ENCODE measurements around the gene ALDH1L1. TPM values are rescaled to one million over a fixed set of nuclear protein-coding genes. Genes with fewer than 3 reads are reported as not detected.

ALDH1L1 gene
- total and polyA plus RNA-seq, 9 of the 15 experiments (the other 6 are each of a cell fraction or from before 2014, with no cell fraction given), result 0.06 to 1.9 (median 0.57) TPM; not detected in 1

- no peaks in the 10 kb centered on the region for H3K79me2 ChIP-seq (ENCODE audit: control insufficient read depth, insufficient read depth, low read length)
- no peak overlapping the region for H3K4me3 ChIP-seq
- FAIRE-seq, result no peak
- DNase-seq (ENCODE audit: extremely low read depth in 1 of 4, low spot score in 3 of 4), result no peak
- no peaks in the 10 kb centered on the region for H3K36me3 ChIP-seq (ENCODE audit: control insufficient read depth, insufficient read depth, low read length)
- intact Hi-C loops (cut with micrococcal nuclease) (no loop called here), in situ Hi-C loops (cut with MboI) (no loop called here)
- no peaks in the 10 kb centered on the region for H3K9me1 ChIP-seq (ENCODE audit: control insufficient read depth, insufficient read depth, low read length)
- H3K27ac ChIP-seq (ENCODE audit: extremely low read depth, low read depth, low read length), result no peak overlapping the region
- ATAC-seq, result no peak
- no TSS peak for BruUV-seq (replicated peaks)
- POLR2A ChIA-PET, result no interaction called here
- H3K9me3 ChIP-seq (replicated peaks; ENCODE audit: control insufficient read depth, insufficient read depth, low read depth, low read length), result no peaks in the 10 kb centered on the region
- H4K20me1 ChIP-seq (replicated peaks; ENCODE audit: control insufficient read depth, insufficient read depth, low read length), result no peaks in the 10 kb centered on the region
- no peak overlapping the region for H3K9ac ChIP-seq (ENCODE audit: insufficient read depth in 1 of 2, low read depth in 2 of 2, low read length in 2 of 2)
- WGBS (ENCODE audit: insufficient coverage, low coverage, missing lambda C conversion rate), result 0% methylated on average over 6 of the region's 6 CpGs
- no peaks in the 10 kb centered on the region; a peak in 1 of 5 replicates for H3K4me1 ChIP-seq (replicated peaks in 1 of 2; ENCODE audit: control insufficient read depth in 2 of 2, insufficient read depth in 2 of 2, low read length in 2 of 2)
- CTCF ChIA-PET (ENCODE audit: low intra/inter-chr PET ratio), result no interaction called here
- H3K4me2 ChIP-seq (ENCODE audit: insufficient read depth, low read length), result no peak overlapping the region
- no peaks in the 10 kb centered on the region for H3K27me3 ChIP-seq (ENCODE audit: control insufficient read depth in 2 of 2, insufficient read depth in 2 of 2, low read length in 2 of 2)
- H2AFZ ChIP-seq (ENCODE audit: low read depth, low read length), result no peak overlapping the region
- TF ChIP-seq ZNF778 (CRISPR knock-in tag; IDR thresholded peaks at IDR 0.05) (no peak), ZSCAN29 (IDR thresholded peaks at IDR 0.05) (no peak), ZBTB40 (IDR thresholded peaks at IDR 0.05) (no peak), ZBTB40 (CRISPR knock-in tag; IDR thresholded peaks at IDR 0.05) (no peak), HNRNPH1 (optimal IDR thresholded peaks at IDR 0.05; ENCODE audit: low read depth, low read length) (no peak), SIN3A (IDR thresholded peaks at IDR 0.05; ENCODE audit: borderline replicate concordance in 2 of 2, control insufficient read depth in 1 of 2, low read depth in 2 of 2, low read length in 2 of 2) (no peak), FOXA1 (IDR thresholded peaks at IDR 0.05; ENCODE audit: borderline replicate concordance) (no peak)
- TF ChIP-seq, protein P1, sequence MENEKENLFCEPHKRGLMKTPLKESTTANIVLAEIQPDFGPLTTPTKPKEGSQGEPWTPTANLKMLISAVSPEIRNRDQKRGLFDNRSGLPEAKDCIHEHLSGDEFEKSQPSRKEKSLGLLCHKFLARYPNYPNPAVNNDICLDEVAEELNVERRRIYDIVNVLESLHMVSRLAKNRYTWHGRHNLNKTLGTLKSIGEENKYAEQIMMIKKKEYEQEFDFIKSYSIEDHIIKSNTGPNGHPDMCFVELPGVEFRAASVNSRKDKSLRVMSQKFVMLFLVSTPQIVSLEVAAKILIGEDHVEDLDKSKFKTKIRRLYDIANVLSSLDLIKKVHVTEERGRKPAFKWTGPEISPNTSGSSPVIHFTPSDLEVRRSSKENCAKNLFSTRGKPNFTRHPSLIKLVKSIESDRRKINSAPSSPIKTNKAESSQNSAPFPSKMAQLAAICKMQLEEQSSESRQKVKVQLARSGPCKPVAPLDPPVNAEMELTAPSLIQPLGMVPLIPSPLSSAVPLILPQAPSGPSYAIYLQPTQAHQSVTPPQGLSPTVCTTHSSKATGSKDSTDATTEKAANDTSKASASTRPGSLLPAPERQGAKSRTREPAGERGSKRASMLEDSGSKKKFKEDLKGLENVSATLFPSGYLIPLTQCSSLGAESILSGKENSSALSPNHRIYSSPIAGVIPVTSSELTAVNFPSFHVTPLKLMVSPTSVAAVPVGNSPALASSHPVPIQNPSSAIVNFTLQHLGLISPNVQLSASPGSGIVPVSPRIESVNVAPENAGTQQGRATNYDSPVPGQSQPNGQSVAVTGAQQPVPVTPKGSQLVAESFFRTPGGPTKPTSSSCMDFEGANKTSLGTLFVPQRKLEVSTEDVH (IDR thresholded peaks at IDR 0.05; ENCODE audit: low read depth, partially characterized antibody), result no peak
- TF ChIP-seq, protein P2, sequence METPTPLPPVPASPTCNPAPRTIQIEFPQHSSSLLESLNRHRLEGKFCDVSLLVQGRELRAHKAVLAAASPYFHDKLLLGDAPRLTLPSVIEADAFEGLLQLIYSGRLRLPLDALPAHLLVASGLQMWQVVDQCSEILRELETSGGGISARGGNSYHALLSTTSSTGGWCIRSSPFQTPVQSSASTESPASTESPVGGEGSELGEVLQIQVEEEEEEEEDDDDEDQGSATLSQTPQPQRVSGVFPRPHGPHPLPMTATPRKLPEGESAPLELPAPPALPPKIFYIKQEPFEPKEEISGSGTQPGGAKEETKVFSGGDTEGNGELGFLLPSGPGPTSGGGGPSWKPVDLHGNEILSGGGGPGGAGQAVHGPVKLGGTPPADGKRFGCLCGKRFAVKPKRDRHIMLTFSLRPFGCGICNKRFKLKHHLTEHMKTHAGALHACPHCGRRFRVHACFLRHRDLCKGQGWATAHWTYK (CRISPR knock-in tag; IDR thresholded peaks at IDR 0.05), result no peak
Measured at GRCh38 chr3:126166009-126166408, 14.4 kb downstream of the ALDH1L1 start.
